SK-N-SH treated with all-trans-retinoic acid at 6 μM for 48 hours (cell line): ENCODE results near the gene EPS8L2.

Source experiments
- ATAC-seq: fragments of 200-7000 bp; cut with Tn5 transposase; 3 replicates; pipeline ENCODE4 v1.9.1; 2020; ENCODE audit warnings: mild to moderate bottlenecking, moderate library complexity
- ARNTL ChIP-seq: fragments of 450-650 bp; formaldehyde crosslinking; IDR thresholded peaks from 2 replicates; pipeline ENCODE4 v1.5.0; 2020; ENCODE audit warnings: low read depth, mild to moderate bottlenecking, moderate library complexity, borderline replicate concordance
- BACH2 ChIP-seq: fragments of 250-450 bp; sonication (Bioruptor Pico); IDR thresholded peaks from 2 replicates; pipeline ENCODE4 v1.9.0; 2021; ENCODE audit warnings: mild to moderate bottlenecking, borderline replicate concordance
- CSDC2 ChIP-seq: fragments of 250-450 bp; sonication (Bioruptor Pico); IDR thresholded peaks from 2 replicates; pipeline ENCODE4 v1.5.0; 2020; ENCODE audit warnings: mild to moderate bottlenecking, moderate library complexity
- ESRRG ChIP-seq: fragments of 250-450 bp; sonication (Bioruptor Pico); IDR thresholded peaks from 2 replicates; pipeline ENCODE4 v1.6.1; 2021; ENCODE audit warnings: mild to moderate bottlenecking
- GLIS3 ChIP-seq: fragments of 250-450 bp; sonication (Bioruptor Pico); IDR thresholded peaks from 2 replicates; pipeline ENCODE4 v1.5.0; 2020; ENCODE audit warnings: mild to moderate bottlenecking, moderate library complexity
- ISL1 ChIP-seq: fragments of 250-450 bp; sonication (Bioruptor Pico); IDR thresholded peaks from 2 replicates; pipeline ENCODE4 v2.1.2; 2022; ENCODE audit warnings: mild to moderate bottlenecking, moderate library complexity
- OSR1 ChIP-seq: fragments of 250-450 bp; sonication (Bioruptor Pico); IDR thresholded peaks from 2 replicates; pipeline ENCODE4 v1.8.0; 2022; ENCODE audit warnings: moderate library complexity, mild to moderate bottlenecking, inconsistent platforms
- PPARA ChIP-seq: fragments of 250-450 bp; sonication (Bioruptor Pico); IDR thresholded peaks from 2 replicates; pipeline ENCODE4 v1.5.0; 2020; ENCODE audit warnings: mild to moderate bottlenecking, borderline replicate concordance
- RARB ChIP-seq: fragments of 250-450 bp; sonication (Bioruptor Pico); IDR thresholded peaks from 2 replicates; pipeline ENCODE4 v1.8.0; 2021; ENCODE audit warnings: mild to moderate bottlenecking, moderate library complexity
- SNAI2 ChIP-seq: fragments of 250-450 bp; sonication (Bioruptor Pico); IDR thresholded peaks from 2 replicates; pipeline ENCODE4 v1.5.0; 2020; ENCODE audit warnings: mild to moderate bottlenecking, moderate library complexity
- TCF4 ChIP-seq: fragments of 250-450 bp; sonication (Bioruptor Pico); IDR thresholded peaks from 2 replicates; pipeline ENCODE4 v1.8.0; 2021; ENCODE audit warnings: mild to moderate bottlenecking, moderate library complexity, borderline replicate concordance
- TOX ChIP-seq: fragments of 250-450 bp; sonication (Bioruptor Pico); IDR thresholded peaks from 2 replicates; pipeline ENCODE4 v1.8.0; 2021; ENCODE audit warnings: mild to moderate bottlenecking, moderate library complexity, borderline replicate concordance
- ZC3H10 ChIP-seq: fragments of 250-450 bp; sonication (Bioruptor Pico); IDR thresholded peaks from 2 replicates; pipeline ENCODE4 v1.5.1; 2021; ENCODE audit warnings: mild to moderate bottlenecking, moderate library complexity
- ZNF565 ChIP-seq: fragments of 450-650 bp; formaldehyde crosslinking; conservative IDR thresholded peaks from 2 replicates; pipeline ENCODE4 v1.5.0; 2020; ENCODE audit warnings: low read depth, mild to moderate bottlenecking, moderate library complexity
- ZNF70 ChIP-seq: fragments of 450-650 bp; formaldehyde crosslinking; IDR thresholded peaks from 2 replicates; pipeline ENCODE4 v1.5.0; 2020; ENCODE audit warnings: mild to moderate bottlenecking, moderate library complexity
- ZNF8 ChIP-seq: fragments of 450-650 bp; formaldehyde crosslinking; IDR thresholded peaks from 2 replicates; pipeline ENCODE4 v1.5.0; 2020; ENCODE audit warnings: mild to moderate bottlenecking, moderate library complexity
- TF ChIP-seq, protein P1 (sequence below): fragments of 250-450 bp; sonication (Bioruptor Pico); IDR thresholded peaks from 2 replicates; pipeline ENCODE4 v1.8.0; 2021; ENCODE audit warnings: low read depth, mild to moderate bottlenecking, moderate library complexity, borderline replicate concordance
- TF ChIP-seq, protein P2 (sequence below): fragments of 250-450 bp; sonication (Bioruptor Pico); IDR thresholded peaks from 2 replicates; pipeline ENCODE4 v1.5.1; 2020; ENCODE audit warnings: low read depth, mild to moderate bottlenecking, moderate library complexity
- TF ChIP-seq, protein P3 (sequence below): fragments of 250-450 bp; sonication (Bioruptor Pico); IDR thresholded peaks from 2 replicates; pipeline ENCODE4 v1.8.0; 2020; ENCODE audit warnings: mild to moderate bottlenecking, moderate library complexity, borderline replicate concordance
- TF ChIP-seq, protein P4 (sequence below): fragments of 250-450 bp; sonication (Bioruptor Pico); IDR thresholded peaks from 2 replicates; pipeline ENCODE4 v1.5.1; 2021; ENCODE audit warnings: mild to moderate bottlenecking, moderate library complexity

EPS8L2 gene

GRCh38 chr11:686451-687243 is 19.4 kb upstream of the EPS8L2 start:
- TF ChIP-seq TOX (CRISPR knock-in tag) (no peak), OSR1 (no peak), ZNF70 (CRISPR knock-in tag) (no peak), ZC3H10 (no peak), ARNTL (CRISPR knock-in tag) (no peak), ISL1 (CRISPR knock-in tag) (no peak), SNAI2 (CRISPR knock-in tag) (no peak), GLIS3 (CRISPR knock-in tag) (no peak), PPARA (CRISPR knock-in tag) (no peak), ZNF8 (CRISPR knock-in tag) (no peak)
- TF ChIP-seq, protein P1, sequence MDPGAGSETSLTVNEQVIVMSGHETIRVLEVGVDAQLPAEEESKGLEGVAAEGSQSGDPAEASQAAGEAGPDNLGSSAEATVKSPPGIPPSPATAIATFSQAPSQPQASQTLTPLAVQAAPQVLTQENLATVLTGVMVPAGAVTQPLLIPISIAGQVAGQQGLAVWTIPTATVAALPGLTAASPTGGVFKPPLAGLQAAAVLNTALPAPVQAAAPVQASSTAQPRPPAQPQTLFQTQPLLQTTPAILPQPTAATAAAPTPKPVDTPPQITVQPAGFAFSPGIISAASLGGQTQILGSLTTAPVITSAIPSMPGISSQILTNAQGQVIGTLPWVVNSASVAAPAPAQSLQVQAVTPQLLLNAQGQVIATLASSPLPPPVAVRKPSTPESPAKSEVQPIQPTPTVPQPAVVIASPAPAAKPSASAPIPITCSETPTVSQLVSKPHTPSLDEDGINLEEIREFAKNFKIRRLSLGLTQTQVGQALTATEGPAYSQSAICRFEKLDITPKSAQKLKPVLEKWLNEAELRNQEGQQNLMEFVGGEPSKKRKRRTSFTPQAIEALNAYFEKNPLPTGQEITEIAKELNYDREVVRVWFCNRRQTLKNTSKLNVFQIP (CRISPR knock-in tag), result no peak
- TF ChIP-seq, protein P2, sequence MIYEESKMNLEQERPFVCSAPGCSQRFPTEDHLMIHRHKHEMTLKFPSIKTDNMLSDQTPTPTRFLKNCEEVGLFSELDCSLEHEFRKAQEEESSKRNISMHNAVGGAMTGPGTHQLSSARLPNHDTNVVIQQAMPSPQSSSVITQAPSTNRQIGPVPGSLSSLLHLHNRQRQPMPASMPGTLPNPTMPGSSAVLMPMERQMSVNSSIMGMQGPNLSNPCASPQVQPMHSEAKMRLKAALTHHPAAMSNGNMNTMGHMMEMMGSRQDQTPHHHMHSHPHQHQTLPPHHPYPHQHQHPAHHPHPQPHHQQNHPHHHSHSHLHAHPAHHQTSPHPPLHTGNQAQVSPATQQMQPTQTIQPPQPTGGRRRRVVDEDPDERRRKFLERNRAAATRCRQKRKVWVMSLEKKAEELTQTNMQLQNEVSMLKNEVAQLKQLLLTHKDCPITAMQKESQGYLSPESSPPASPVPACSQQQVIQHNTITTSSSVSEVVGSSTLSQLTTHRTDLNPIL (CRISPR knock-in tag), result no peak
- TF ChIP-seq, protein P3, sequence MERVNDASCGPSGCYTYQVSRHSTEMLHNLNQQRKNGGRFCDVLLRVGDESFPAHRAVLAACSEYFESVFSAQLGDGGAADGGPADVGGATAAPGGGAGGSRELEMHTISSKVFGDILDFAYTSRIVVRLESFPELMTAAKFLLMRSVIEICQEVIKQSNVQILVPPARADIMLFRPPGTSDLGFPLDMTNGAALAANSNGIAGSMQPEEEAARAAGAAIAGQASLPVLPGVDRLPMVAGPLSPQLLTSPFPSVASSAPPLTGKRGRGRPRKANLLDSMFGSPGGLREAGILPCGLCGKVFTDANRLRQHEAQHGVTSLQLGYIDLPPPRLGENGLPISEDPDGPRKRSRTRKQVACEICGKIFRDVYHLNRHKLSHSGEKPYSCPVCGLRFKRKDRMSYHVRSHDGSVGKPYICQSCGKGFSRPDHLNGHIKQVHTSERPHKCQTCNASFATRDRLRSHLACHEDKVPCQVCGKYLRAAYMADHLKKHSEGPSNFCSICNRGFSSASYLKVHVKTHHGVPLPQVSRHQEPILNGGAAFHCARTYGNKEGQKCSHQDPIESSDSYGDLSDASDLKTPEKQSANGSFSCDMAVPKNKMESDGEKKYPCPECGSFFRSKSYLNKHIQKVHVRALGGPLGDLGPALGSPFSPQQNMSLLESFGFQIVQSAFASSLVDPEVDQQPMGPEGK (CRISPR knock-in tag), result no peak
- TF ChIP-seq, protein P4, sequence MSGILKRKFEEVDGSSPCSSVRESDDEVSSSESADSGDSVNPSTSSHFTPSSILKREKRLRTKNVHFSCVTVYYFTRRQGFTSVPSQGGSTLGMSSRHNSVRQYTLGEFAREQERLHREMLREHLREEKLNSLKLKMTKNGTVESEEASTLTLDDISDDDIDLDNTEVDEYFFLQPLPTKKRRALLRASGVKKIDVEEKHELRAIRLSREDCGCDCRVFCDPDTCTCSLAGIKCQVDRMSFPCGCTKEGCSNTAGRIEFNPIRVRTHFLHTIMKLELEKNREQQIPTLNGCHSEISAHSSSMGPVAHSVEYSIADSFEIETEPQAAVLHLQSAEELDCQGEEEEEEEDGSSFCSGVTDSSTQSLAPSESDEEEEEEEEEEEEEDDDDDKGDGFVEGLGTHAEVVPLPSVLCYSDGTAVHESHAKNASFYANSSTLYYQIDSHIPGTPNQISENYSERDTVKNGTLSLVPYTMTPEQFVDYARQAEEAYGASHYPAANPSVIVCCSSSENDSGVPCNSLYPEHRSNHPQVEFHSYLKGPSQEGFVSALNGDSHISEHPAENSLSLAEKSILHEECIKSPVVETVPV (CRISPR knock-in tag), result no peak
- TF ChIP-seq, all 23 proteins: peak for 0
- ATAC-seq, result no peak

DNA sequence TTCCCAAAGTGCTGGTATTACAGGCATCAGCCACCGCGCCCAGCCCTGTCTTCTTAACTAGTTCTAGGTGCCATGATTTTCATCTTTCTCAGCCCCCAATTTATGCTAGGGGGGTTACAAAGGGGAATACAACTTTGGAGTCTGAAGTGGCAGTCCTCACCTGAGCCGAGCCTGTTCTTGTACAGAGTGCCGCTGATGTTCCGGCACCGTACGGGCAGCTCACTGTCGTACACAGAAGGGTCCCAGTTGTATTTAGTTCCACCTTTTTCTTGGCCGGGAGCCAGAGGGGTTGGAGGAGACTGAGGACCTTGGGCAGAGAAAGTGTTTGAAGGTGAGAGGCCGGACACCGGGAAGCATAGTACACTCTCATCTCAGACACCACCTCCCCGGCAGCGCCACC is 18.3 kb upstream of the EPS8L2 start:
- TF ChIP-seq ESRRG (CRISPR knock-in tag), result no peak
- TF ChIP-seq, protein P4 (CRISPR knock-in tag), result no peak
- no peak for TF ChIP-seq RARB
- no peak for TF ChIP-seq ZNF565 (CRISPR knock-in tag)
- TF ChIP-seq TCF4 (CRISPR knock-in tag), result no peak
- no peak for TF ChIP-seq ZNF70 (CRISPR knock-in tag)
- no peak for TF ChIP-seq CSDC2 (CRISPR knock-in tag)
- no peak for TF ChIP-seq BACH2
- TF ChIP-seq, protein P1 (CRISPR knock-in tag), result no peak
- no peak for TF ChIP-seq ZNF8 (CRISPR knock-in tag)
- no peak for ATAC-seq

GRCh38 chr11:688681-689080 is 17.4 kb upstream of the EPS8L2 start:
- no peak for ATAC-seq
- TF ChIP-seq RARB (no peak), ZNF70 (CRISPR knock-in tag) (no peak), ISL1 (CRISPR knock-in tag) (no peak), ESRRG (CRISPR knock-in tag) (no peak), CSDC2 (CRISPR knock-in tag) (no peak), GLIS3 (CRISPR knock-in tag) (no peak), SNAI2 (CRISPR knock-in tag) (no peak), PPARA (CRISPR knock-in tag) (no peak), BACH2 (no peak), ARNTL (CRISPR knock-in tag) (no peak), ZNF565 (CRISPR knock-in tag) (no peak)
